ENCODE measurements around the gene SLAMF8. TPM values are rescaled to one million over a fixed set of nuclear protein-coding genes. Genes with fewer than 3 reads are reported as not detected.

SLAMF8 gene
- total RNA-seq, 2 donors from 2014 or later: 3.6 TPM; not detected in 1

DNA sequence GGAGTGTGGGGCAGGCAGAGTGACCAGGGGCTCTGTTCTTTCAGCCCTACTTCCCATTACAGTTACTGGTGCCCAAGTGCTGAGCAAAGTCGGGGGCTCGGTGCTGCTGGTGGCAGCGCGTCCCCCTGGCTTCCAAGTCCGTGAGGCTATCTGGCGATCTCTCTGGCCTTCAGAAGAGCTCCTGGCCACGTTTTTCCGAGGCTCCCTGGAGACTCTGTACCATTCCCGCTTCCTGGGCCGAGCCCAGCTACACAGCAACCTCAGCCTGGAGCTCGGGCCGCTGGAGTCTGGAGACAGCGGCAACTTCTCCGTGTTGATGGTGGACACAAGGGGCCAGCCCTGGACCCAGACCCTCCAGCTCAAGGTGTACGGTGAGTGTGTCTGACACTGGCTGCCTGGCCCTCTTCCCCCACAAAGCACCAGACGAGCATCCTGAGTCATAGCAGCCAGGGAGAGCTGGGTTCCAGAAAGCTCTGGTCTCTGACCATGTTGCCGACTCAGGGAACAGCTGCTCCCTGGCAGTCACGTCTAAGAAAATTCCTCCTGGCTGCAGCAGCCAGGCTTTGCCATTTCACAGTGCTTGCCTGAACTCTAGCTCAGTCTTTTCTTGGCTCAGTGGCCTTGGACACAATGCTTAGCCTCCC, 3.3 kb downstream of the SLAMF8 start:
- H3K4me3 ChIP-seq: no peak overlapping the region
- no peak for ATAC-seq
- H3K9me3 ChIP-seq: no peaks in the 10 kb centered on the region
- H3K27ac ChIP-seq: no peak overlapping the region
- no peaks in the 10 kb centered on the region for H3K36me3 ChIP-seq (replicated peaks in 1 of 2; ENCODE audit: insufficient read depth in 1 of 2, low read depth in 2 of 2)
- WGBS, 2 donors: 78 to 89% methylated on average over 11 to 18 of the region's 18 CpGs
- no peaks in the 10 kb centered on the region for H3K27me3 ChIP-seq
- peak in 1 of 4 donors; percentile 37 for DNase-seq
- TF ChIP-seq, protein P1, sequence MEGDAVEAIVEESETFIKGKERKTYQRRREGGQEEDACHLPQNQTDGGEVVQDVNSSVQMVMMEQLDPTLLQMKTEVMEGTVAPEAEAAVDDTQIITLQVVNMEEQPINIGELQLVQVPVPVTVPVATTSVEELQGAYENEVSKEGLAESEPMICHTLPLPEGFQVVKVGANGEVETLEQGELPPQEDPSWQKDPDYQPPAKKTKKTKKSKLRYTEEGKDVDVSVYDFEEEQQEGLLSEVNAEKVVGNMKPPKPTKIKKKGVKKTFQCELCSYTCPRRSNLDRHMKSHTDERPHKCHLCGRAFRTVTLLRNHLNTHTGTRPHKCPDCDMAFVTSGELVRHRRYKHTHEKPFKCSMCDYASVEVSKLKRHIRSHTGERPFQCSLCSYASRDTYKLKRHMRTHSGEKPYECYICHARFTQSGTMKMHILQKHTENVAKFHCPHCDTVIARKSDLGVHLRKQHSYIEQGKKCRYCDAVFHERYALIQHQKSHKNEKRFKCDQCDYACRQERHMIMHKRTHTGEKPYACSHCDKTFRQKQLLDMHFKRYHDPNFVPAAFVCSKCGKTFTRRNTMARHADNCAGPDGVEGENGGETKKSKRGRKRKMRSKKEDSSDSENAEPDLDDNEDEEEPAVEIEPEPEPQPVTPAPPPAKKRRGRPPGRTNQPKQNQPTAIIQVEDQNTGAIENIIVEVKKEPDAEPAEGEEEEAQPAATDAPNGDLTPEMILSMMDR (IDR thresholded peaks at IDR 0.05): no peak
- TF ChIP-seq POLR2A (IDR thresholded peaks at IDR 0.05): no peak
- H3K4me1 ChIP-seq: no peaks in the 10 kb centered on the region
- intact Hi-C loops (cut with DNase I): no loop called here

- no peak for ATAC-seq
- DNase-seq: no peak
- H3K27me3 ChIP-seq: no peaks in the 10 kb centered on the region
- no peaks in the 10 kb centered on the region for H3K4me1 ChIP-seq
- H3K4me3 ChIP-seq: no peak overlapping the region
- no peak overlapping the region for H3K27ac ChIP-seq
- TF ChIP-seq, protein P1 (IDR thresholded peaks at IDR 0.05): no peak
- WGBS, 2 donors: 81 to 84% methylated on average over 8 of the region's 8 CpGs
- H3K36me3 ChIP-seq (replicated peaks in 1 of 2; ENCODE audit: insufficient read depth in 1 of 2, low read depth in 2 of 2): no peaks in the 10 kb centered on the region
- intact Hi-C loops (cut with DNase I): no loop called here
- no peaks in the 10 kb centered on the region for H3K9me3 ChIP-seq
Observed at GRCh38 chr1:159830722-159831121, 4.0 kb downstream of the SLAMF8 start.

- H3K36me3 ChIP-seq (replicated peaks in 1 of 2; ENCODE audit: insufficient read depth in 1 of 2, low read depth in 2 of 2): no peaks in the 10 kb centered on the region
- no peak for TF ChIP-seq POLR2A (IDR thresholded peaks at IDR 0.05)
- TF ChIP-seq, protein P1 (IDR thresholded peaks at IDR 0.05): no peak
- ATAC-seq: no peak
- no peak overlapping the region for H3K4me3 ChIP-seq
- H3K4me1 ChIP-seq: no peaks in the 10 kb centered on the region
- no peaks in the 10 kb centered on the region for H3K27me3 ChIP-seq
- 15 to 26% methylated on average over 7 of the region's 7 CpGs for WGBS, 2 donors
- intact Hi-C loops (cut with DNase I): no loop called here
- DNase-seq: no peak
- H3K9me3 ChIP-seq: no peaks in the 10 kb centered on the region
- no peak overlapping the region for H3K27ac ChIP-seq
Observed at GRCh38 chr1:159831412-159832141, 4.9 kb downstream of the SLAMF8 start.

DNA sequence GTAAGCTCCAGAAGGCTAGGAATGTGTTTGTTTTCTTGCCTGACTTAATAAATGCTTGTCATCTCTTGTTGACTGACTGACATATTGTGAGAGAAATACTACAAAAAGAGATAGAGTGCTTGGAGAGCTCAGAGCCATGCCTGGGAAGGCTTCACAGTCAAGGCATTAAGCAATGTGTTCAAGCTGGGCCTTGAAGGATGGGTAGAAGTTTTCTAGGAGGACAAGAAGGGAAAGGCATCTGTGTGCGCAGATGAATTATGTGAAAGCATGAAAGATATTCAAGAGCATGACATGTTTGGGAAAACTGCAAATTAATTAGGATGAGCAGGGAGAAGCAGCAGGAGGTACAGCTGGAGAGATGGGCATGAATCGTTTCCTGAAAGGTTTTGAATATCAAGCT, 5.6 kb downstream of the SLAMF8 start:
- TF ChIP-seq, protein P1 (IDR thresholded peaks at IDR 0.05): no peak
- TF ChIP-seq POLR2A (IDR thresholded peaks at IDR 0.05): no peak
- Histone ChIP-seq H3K36me3 (replicated peaks in 1 of 2; ENCODE audit: insufficient read depth in 1 of 2, low read depth in 2 of 2) (no peaks in the 10 kb centered on the region), H3K4me1 (no peaks in the 10 kb centered on the region), H3K27me3 (no peaks in the 10 kb centered on the region), H3K4me3 (no peak overlapping the region), H3K9me3 (no peaks in the 10 kb centered on the region), H3K27ac (no peak overlapping the region)
- DNase-seq: no peak
- 92 to 94% methylated on average over 2 of the region's 2 CpGs for WGBS, 2 donors
- intact Hi-C loops (cut with DNase I): no loop called here
- no peak for ATAC-seq

Data from body of pancreas (tissue), 4 donors.